HG02798 (cell line): ENCODE data around the gene MINAR1.
"Not testable (repeated sequence)": the region's sequence is repeated elsewhere in the genome, so short reads cannot be mapped to it uniquely, and the experiment has no call there.

ENCODE experiments used
- ATAC-seq: cut with Tn5 transposase; IDR thresholded peaks from one replicate; pipeline ENCODE4 v1.9.1; 2021; ENCODE audit warnings: mild to moderate bottlenecking; ENCODE audit not compliant: unreplicated experiment, poor library complexity

MINAR1 gene, protein sequence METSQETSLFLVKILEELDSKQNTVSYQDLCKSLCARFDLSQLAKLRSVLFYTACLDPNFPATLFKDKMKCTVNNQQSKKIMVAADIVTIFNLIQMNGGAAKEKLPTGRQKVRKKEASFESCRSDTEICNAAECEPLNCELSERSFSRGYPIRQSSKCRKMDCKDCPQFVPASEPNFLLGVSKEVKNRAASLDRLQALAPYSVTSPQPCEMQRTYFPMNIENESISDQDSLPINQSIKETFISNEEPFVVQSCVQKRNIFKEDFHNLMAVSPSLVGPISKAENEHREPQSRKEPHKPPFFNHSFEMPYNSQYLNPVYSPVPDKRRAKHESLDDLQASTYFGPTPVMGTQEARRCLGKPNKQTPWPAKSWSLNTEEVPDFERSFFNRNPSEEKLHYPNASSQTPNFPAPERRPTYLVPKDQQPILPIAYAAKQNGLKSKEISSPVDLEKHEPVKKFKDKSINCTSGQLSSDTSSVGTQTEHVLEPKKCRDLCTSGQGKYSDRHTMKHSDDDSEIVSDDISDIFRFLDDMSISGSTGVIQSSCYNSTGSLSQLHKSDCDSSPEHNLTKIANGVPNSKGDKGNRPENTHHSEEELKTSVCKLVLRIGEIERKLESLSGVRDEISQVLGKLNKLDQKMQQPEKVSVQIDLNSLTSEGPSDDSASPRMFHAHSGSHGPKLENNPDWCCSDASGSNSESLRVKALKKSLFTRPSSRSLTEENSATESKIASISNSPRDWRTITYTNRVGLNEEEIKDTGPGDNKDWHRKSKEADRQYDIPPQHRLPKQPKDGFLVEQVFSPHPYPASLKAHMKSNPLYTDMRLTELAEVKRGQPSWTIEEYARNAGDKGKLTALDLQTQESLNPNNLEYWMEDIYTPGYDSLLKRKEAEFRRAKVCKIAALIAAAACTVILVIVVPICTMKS

DNA sequence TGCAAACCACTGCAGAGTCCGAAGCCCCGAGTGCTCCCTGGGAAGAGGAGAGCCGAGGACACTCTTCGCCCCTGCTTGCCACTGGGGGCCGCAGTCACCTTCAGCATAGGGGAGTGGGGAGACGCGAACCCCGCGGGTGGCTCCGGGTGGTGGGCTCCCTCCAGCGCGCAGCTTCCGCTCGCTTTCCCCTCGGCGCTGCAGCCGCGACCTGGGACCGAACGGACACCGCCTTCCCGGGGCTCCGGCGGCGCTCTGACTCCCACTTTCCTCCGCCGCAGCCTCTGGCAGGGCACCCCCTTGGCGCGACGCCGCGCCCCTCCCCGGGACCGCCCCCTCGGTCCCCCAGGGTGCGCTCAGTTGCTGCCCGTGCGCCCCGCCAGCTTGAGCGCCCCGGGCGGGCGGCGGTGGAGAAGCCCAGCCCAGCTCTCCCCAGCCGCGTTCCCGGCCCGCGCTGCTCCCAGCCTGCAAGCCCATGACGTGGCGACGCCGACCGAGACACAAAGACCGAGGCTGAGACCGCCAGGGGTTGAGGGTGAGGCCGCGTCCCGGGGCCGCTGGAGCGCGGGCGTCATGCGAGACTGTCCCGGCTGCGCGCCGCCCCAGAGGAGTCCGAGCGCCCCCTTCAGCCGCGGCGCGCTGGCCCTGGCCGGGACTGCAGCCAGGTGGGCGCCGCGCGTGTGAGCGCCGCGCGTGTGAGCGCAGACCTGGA is at the start of gene MINAR1:
Gene MINAR1, plus strand, starts transcription at position 701 of the 709 bp plus-strand sequence. CDS start 23,812 bp downstream, outside the sequence.
- ATAC-seq = peak; percentile 30

DNA sequence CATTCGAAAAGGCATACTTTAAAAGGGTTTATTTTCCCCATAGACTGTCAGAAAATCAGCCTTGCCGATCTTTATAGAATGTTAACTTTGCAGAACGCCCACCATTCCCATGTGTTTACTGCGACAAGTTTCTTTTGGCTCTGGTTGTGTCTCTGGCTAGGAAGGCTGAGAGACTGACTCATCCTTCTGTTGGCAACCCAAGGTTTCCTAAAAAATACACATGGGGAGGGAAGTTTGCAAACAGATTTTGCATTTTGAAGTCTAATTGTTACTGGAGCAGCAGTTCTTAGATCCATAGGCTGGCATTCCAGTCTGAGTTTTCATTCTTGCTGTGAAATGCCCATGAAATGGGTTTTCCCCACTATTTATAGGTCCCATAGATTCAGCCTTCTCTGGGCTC is 37.9 kb upstream of the MINAR1 start:
- ATAC-seq = no peak

DNA sequence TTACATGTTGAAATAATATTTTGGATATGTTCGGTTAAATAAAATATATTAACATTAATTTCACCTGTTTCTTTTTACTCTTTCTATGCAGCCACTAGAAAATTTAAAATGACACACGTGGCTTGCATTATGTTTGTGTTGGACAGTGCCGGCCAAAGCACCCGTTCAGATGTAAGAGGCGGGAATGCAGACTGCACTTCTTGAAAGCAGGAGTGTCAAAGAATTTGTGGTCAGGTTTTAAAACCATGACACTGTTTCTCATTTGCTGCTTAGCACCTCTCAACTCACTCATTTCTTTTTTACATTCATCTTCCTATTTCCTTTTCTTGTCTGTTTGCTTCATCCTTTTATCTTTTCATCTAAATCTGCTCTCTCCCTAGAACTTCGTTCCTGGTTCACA is 35.3 kb upstream of the MINAR1 start:
- no peak for ATAC-seq

DNA sequence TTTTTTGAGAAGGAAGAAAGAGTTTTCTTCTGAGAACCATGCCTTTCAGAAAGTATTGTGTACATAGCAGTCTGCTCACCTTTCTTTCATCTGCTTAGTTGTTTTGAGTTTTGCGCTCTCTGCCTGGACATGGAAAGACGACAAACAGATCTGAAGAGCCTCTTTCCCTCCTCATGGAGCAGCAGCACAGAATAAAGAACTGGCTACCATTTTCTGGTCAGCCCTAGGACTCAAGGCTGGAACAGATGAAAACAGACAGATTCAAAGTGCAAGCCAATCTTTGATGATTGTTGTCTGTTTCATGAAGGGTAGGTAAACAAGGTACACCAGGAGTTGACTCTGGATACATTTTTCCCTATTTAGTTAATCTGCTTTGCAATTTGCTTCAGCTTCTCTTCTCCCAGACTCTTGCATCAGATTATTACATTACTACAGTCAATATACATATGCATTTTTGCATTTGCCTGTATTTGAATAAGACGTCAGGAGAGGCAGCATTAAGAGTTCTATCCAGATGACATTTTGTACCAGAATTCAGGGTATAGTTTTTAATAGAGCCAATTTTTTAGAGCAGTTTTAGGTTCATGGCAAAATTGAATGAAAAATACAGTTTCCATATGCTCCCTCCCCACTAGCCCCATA is 34.7 kb upstream of the MINAR1 start:
- no peak for ATAC-seq

DNA sequence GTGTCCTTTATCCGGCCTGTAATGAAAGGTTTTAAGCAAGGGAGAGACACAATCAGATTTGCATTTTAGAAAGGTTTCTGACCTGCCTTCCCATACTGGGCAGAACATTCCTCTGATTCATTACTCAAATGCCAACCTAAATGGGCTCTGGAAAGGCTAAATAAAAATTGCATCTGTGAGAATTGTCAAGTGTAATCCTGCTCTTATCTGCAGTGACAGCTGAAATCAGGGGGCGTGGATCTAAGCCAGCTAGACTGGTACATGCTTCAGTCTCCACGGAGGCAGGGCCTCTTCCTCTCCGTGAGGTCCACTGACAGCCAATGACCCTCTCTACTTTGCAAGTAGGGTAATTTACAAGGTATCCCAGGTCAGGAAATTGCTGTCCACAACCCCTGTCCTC is 32.5 kb upstream of the MINAR1 start:
- ATAC-seq = no peak

DNA sequence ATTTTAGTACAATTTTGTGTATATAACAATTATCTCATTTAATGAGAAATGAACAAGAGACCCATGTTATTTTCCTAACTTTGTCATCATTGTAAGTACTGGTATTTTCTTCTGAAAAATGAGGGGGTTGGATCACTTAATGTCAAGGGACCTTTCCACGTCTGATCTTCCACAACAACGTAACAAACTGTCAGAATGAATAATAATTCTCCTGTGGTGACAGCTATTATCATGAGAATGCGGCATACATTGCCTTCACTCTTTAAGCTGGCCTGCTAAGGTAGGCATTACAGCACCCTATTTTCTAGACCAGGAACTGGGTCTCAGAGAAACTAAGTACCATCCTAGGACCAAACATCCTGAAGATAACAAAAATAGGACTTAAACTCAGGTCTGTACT is 31.5 kb upstream of the MINAR1 start:
- ATAC-seq = no peak

DNA sequence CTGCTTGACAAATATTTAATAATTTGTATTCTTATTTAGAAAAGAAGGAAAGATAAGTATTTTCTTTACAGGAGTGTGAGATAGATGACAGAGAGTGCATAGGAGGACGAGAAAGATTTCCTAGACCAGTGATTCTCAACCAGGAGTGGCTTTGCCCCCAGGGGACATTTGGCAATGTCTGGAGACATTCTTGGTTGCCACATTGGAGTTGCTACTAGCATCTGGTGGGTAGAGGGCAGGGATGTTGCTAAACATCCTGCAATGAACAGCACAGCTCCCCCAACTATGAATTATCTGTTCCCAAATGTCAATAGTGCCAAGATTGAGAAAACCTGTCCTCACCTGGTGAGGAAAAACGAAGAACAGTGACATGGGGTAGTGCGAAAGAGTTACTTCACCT is 30.8 kb upstream of the MINAR1 start:
- ATAC-seq = no peak

DNA sequence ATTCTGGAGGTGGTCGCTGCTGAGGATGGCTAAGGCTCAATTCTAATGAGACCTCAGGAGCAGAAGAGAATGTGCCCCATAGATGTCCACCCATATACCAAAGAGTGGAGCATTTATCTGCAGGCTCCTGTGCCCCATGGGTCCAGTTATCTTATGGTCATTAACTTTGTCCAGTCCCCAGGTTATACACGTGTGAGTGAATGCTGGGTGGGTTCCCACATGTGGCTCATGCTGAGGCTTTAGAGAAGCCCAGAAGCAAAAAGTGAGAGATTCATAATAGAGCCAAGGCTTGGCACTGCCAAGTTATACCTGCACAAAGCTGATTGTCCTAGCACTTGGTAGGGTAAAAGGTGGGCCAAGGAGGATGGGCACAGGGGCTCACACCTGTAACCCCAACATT is 30.0 kb upstream of the MINAR1 start:
- no peak for ATAC-seq

DNA sequence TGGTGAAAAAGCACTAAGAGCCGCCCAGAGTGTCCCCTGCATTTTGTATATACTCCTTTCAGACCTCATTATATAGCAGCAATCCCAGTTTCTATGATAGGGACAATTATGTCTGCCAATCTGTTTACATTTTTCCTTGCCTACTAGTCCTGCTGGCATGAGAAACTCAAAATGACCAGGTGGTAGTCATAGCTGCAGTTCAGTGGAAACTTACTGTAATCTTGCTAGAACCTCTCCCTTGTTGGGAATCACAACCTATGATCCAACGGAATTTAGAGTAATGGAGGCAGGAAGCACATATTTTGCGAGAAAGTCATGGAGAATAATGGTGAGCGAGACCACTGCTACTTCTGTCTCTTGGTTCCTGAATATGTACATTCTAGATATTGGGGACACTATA is 28.6 kb upstream of the MINAR1 start:
- no peak for ATAC-seq

DNA sequence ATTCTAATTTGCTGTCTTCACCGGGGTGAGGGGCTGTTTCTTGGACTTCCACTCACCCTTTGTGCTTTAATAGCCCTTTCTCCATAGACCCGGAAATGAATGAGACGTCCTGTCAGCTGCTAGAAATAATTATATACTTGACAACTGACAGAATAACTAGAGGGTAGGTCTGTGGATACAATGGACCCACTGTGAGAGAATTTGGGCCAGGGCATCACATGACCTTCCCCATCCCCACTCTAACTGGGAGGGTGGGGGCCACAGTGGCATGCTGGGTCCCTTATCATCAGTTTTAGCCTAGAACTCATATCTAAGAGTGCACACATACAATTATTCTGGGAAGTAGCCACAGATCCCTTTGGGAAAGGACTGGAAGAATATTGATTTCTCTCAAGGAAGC is 25.9 kb upstream of the MINAR1 start:
- no peak for ATAC-seq

DNA sequence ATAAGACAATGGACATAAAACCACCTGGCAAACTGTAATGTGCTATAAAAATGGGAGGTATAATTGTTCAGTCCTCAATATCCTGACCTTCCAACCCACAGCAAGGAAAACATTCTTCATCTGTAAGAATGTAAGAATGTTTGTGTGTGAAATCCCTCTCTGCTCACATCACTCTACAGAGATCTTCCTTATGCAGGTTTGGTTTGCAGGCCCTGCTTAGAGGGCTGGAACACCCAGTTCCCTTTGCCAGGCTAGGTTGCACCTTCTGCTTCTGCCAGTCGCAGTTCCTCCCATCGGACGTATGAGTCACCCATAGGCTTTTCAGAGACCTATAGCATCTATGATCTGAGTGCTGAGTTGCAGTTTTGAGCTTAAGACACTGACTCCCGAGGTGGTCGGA is 24.1 kb upstream of the MINAR1 start:
- no peak for ATAC-seq

DNA sequence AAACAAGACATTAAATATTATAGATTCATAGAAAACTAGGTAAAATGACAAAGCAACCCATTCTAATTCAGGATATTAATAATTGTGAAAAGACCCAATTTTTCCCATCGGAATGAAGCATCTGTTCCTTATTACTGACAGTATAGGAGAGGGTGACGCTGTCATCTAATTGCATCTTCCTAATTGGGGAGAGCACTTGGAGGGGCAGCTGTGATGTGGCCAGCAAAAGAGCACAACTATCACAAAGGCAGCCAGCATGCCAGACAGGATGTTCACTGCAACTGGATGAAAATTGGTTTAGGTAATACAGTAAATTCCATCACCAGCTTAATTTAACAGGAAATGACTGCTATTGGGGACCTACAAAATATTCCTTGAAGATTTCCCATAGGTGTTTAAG is 21.9 kb upstream of the MINAR1 start:
- ATAC-seq = no peak

DNA sequence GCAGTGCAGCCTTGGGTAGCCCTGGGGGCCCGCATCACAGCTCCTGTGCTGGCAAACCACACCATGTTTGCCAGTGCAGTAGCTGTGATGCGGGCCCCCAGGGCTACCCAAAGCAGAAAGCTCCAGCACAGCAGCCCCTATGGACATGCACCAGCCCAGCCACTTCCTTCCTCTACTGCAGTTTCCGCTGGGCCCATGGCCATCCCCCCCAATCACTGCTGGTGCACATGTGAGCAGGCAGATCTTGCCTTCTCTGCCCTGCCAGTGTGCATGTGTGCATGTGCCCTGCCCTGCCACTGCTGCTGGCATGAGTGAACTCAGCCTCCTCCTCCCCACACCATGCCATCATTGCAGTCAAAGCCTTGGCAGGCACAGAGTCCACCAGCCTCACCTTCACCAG is 20.1 kb upstream of the MINAR1 start:
- ATAC-seq = no peak

DNA sequence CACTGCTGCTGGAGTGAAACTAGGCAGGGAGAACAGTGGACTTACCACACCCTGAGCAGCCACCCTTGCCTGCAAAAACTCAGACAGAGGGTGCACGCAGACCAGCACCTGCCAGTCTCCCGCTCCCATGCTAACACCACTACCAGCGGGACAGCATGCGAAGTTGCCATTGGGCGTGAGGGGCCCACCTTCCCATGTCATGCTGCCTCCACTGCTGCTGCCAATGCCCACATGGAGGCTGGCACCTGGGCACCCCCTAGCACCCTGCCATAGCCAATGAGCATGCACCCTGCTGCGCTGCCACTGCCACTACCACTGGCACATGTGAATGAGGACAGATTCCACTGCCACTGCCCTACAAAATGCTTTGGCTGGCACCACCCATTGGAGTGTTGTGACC is 19.7 kb upstream of the MINAR1 start:
- no peak for ATAC-seq

DNA sequence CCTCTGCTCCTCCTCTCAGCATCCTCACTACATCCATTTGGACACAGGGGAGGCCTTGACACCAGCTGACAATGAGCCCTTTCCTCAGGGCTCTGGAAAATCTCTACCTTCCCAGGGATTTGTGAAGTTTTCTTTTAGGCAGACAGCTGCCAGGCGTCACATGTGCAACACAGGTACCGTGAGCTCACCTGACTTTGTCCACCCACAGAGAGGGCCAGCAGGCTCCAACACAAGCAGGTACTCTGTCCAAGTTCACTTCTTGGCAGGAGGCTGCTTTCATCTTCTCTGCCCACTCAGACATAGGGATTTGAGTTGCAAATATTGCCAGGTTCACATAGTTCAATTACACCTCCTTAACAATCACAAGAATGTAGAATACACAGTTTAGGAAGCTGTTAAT is 15.3 kb upstream of the MINAR1 start:
- no peak for ATAC-seq

DNA sequence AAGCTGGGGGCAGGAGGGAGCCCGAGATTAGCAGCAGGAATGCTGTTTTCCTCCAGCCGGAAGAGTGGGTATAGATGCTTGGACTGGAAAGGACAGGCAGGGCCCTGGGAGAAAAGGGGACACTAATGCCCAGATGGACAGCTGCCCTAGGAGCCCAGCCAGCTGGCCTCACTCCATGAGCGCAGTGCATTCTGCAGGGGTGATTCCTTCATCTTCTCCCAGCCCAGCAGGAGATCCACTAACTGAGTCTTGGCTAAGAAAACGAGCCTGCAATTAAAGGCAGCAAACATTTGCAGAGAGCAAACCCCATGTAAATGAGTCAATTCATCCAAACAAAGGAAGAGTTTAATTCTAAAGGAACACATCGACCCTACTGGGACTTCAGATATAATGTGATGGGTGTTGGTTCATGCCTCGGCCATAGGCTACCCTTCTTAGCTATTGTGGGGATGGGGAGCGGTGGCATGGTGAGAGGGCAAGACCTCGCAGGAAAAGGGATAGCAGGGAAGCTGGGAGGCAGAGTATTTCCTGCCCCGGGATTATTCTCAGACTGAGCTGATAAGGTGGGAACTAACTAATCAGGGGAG is 13.3 kb upstream of the MINAR1 start:
- ATAC-seq = no peak

DNA sequence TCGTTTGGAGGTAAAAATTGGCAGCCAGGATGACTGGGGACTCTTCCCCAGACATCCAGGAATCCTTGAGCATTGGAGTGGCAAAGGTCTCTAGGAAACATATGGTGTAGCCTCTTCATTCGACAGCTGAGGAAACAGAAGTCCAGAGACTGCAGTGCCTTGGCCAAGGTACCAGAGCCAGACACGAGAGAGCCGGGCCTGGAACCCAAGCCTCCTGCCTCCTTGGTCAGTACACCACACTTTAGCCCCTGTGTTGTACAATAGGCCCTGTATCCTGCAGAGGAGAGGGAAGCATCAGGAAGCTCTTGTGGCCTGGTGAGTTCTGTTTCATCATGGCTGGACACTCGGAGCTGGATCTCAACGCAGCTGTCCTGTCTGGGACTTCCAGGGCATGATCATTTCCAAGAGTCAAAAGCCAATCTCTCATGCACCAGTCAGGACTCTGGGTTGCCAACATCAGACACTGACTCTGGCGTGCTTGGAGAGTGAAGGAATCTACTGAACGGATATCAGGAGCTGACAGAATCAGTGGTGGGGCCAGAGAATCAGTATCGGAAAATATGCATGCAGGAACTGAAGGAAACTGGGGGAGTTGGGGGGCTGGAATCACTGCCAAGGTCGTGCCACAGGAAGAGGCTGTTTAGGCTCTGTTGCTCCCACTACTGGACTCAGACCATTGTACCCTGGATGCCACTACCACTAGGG is 6.4 kb upstream of the MINAR1 start:
- ATAC-seq = no peak

DNA sequence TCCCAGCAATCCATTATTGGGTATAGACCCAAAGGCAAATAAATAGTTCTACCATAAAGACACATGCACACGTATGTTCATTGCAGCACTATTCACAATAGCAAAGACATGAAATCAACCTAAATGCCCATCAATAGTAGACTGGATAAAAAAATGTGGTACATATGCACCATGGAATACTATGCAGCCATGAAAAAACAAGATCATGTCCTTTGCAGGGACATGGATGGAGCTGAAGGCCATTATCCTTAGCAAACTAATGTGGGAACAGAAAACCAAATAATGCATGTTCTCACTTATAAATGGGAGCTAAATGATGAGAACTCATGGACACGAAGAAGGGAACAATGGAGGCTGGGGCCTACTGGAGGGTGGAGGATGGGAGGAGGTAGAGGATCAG is 5.2 kb upstream of the MINAR1 start:
- ATAC-seq = not testable (repeated sequence)

DNA sequence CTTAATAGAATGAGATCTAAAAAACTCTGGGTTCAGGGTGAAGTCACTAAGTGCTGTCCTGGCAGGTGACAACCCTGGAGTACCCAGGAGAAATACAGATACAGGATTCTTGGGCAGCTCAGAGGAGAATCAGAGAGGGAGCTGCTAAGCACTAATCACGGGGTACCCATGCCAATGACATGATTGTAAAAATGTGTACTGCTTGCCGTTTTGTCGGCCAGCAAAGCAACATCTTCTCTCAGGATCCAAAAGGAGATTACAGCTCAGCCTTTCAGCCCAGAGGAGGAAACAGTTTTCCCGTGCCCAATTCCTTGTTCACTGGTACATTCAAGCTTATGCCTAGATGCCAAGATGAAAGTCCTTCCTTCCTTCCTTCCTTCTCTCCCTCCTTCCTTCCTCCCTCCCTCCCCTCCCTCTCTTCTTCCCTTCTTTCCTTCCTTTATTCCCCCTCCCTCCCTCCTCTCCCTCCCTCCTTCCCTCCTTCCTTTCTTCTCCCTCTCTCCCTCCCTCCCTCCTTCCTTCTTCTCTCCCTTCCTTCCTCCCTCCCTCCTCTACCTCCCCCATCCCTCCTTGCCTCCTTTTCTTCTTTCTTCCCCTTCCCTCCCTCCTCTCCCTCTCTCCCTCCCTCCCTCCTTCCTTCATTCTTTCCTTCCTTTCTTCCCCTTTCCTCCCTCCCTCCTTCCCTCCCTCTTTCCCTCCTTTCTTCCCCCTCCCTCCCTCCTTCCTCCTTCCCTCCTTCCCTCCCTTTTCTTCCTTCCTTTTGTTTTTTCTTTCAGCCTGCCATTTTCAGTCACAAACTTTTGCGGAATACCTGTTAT is 4.1 kb upstream of the MINAR1 start:
- no peak for ATAC-seq
